NOMO-1 treated with dmso at 0.1 percent for 144 hours (cell line): ENCODE data around the gene CPE.
"Not testable (repeated sequence)": the region's sequence is repeated elsewhere in the genome, so short reads cannot be mapped to it uniquely, and the experiment has no call there.

Experiments used
- DNase-seq: peaks from one replicate; lab custom pipeline; 2025; ENCODE audit not compliant: unreplicated experiment; lab: John Stamatoyannopoulos, UW

CPE gene

GRCh38 chr4:165461159-165461821, 82.5 kb downstream of the CPE start:
- no peak for DNase-seq

- DNase-seq: no peak
Measured at GRCh38 chr4:165462009-165462408, 83.2 kb downstream of the CPE start.

- DNase-seq: no peak
Measured at GRCh38 chr4:165464376-165464775, 85.6 kb downstream of the CPE start.

GRCh38 chr4:165464813-165465381, 86.1 kb downstream of the CPE start:
- peak; percentile 14 for DNase-seq

- no peak for DNase-seq
Measured at GRCh38 chr4:165470009-165470408, 91.2 kb downstream of the CPE start.

- no peak for DNase-seq
Measured at GRCh38 chr4:165472943-165473676, 94.3 kb downstream of the CPE start.

- DNase-seq: no peak
Measured at GRCh38 chr4:165474784-165475705, 96.2 kb downstream of the CPE start.

GRCh38 chr4:165475706-165476070, 96.9 kb downstream of the CPE start:
- no peak for DNase-seq

GRCh38 chr4:165476214-165477098, 97.6 kb downstream of the CPE start:
- DNase-seq: no peak

GRCh38 chr4:165477799-165478198, 99.0 kb downstream of the CPE start:
- no peak for DNase-seq

- no peak for DNase-seq
Measured at GRCh38 chr4:165478260-165478659, 99.5 kb downstream of the CPE start.

GRCh38 chr4:165481053-165481835, 102.4 kb downstream of the CPE start:
- DNase-seq: no peak

GRCh38 chr4:165489786-165490185, 111.0 kb downstream of the CPE start:
- DNase-seq: no peak

GRCh38 chr4:165492583-165492982, 113.8 kb downstream of the CPE start:
- not testable (repeated sequence) for DNase-seq

- DNase-seq: peak; percentile 54
Measured at GRCh38 chr4:165493359-165493758, 114.6 kb downstream of the CPE start.

GRCh38 chr4:165502916-165503907, 124.4 kb downstream of the CPE start:
- no peak for DNase-seq

- DNase-seq: no peak
Measured at GRCh38 chr4:165504184-165504583, 125.4 kb downstream of the CPE start.
